ENCODE results near the gene ADH1A.
"Not testable (repeated sequence)": the region's sequence is repeated elsewhere in the genome, so short reads cannot be mapped to it uniquely, and the experiment has no call there.

The ADH1A gene

DNA sequence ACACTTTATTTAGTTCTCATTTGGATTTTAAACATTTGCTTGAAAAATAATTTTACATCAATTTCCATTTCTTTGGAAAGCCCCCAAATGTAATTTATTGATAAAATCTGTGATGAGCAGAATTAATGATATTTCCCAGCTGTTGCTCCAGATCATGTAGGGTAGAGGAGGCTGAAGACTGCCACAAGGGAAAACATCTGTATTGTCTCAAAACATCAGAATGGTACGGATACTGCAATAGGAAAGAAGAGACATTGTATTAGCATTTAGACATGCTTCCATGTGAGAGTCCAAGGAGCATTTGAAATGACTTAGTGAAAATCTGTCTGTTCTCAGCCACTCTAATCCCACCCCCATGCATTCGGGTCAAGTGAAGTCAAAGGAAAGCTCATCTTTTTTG, 14.4 kb downstream of the ADH1A start:
- no peak for DNase-seq

DNA sequence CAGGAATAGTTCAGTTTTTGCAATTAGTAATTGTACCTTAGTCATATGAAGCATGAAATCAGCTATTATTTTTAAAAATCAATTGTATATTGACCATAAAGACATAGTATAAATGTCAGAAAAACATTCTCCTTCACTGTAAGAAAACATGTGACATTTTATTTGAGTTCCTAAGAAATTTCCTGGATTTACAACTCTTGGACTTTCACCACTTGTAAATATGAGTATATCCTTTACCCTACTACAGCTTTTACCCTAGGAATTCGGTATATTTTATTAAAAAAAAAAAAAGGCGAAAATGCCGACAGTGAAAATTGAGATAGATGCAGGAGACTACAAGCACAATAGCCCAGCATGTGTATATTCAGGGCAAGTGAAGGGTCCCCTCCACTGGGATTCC, 14.9 kb downstream of the ADH1A start:
- no peak for DNase-seq

DNA sequence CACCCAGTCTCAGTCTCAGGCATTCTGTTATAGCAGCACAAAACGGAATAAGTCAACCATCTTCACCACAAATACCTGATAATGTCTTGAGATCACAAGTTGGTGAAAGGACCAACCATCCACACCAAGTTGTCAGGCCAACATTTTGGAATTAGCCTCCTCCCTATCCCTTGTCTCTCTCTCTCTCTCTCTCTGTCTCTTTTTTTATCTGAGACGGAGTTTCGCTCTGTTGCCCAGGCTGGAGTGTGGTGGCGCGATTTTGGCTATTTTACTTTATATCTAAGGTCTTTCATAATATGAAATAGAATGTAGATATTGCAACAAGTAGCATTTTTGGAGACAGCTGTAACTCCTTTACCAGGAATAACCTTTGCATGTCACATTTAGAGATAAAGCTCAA, 15.7 kb downstream of the ADH1A start:
- DNase-seq = no peak

DNA sequence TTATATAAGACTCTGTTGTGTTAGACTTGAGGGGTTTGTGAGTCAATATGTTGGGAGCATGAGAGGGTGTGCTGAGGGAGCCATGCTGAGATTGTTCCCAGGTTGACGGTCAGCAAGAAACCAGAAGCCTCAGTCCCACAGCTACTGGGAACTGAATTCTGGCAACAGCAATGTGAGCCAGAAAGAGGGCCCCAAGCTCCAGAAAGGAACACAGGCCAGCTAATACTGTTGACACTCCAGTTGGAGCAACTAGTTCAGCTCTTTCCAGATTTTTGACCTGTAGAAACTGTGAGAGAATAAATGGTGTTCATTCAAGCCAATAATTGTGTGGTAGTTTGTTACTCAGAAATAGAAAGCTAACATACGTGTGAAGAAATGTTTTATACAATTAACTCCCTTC, 17.1 kb downstream of the ADH1A start:
- no peak for DNase-seq

DNA sequence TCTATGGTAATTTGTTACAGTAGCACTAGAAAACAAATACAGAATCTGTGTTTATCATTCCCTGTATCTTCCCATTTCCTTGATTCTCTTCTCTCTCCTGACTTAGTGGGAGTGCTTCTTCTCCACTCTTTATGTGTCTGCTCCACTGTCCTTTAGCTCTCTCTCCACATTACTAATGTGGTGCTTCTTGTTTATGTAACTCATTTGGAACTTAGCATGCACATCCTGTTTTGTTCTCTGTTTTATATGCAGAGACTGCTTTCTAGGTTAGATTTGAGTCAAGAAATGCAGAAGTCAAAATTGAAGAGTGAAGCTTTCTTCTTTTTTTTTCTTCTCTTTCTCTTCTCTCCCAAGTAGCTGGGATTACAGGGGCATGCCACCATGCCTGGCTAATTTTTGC, 25.9 kb downstream of the ADH1A start:
- no peak for DNase-seq

DNA sequence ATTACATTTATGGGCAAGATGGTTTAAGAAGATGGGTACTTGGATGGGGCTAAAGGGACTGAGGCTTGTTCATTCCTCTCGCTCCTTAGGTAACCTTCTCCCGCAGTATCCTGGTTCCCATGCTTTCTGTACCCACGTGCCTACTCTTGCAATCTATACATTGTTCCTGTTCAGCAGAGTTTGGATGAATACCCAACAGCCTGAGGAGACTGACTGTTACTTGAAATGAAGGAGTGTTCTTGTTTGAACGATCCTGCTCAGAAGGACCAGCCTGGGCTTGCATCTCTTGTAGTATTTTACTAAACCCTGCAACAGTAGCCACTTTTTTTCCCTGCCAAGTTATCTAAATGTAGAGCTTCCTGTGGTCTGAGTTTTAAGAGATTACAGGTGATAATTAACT, 38.0 kb downstream of the ADH1A start:
- no peak for DNase-seq

DNA sequence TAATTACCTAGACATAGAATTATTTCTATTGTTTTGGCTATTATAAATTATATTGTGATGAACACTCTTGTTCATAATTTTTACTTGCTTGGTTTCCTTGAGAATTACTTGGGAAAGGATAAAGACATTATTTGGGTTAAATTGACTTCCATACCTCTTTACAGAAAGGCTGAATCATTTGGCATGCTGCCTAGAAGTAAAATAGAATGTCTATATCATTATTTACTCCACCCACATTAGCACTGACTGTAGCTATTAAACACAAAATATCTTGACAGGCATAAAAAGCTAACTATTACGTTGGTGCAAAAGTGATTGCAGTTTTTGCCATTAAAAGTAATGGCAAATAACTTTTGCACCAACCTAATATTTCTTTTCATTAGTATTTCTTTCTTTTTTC, 42.1 kb downstream of the ADH1A start:
- DNase-seq = no peak

DNA sequence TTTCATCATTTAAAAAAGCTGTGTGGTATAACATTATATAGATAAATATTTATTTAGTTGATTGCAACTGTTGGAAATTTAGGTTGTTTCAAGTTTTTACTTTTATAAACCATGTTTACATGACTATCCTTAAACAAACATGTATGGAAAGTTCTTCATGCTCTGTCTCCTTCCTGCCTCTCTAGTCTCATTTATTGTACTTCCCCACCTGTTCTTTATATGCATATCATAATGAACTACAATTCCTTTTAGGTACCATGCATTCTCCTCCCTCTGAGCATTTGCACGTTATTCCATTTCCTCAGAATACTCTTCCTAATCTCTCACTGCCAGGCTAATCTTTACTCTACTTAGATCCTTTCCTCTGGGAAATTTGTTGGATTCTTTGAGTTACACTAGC, 54.8 kb downstream of the ADH1A start:
- no peak for DNase-seq

DNA sequence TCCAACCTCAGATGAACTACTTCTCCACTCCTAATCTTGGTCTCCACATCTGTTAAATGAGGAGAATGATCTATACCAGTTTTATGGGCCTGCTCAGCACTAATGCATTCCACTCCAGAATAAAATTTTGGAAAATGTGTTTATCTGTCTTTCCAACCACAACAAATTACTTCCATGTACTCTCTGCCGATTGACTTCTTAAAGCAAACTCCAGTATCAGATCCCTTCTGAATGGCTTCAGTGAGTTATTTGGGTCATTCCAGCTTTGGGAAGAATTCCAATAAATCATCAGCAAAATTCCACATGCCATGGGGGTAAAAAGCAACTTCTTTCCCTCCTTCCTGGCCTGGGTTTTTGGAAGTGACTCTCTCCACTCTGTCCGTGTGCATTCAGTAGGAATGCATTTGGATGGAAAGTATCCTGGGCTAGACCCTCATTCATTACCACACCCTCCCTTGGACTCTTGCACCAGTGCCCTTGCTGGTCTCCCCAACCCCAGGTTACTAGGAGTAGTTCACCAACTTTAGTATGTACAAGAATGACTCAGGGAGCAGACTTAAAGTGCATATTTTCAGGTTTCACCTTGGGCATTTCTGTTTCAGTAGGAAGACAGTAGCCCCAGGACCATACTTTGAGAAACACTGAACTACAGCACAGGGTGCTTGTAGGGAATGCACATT, 56.3 kb downstream of the ADH1A start:
- no peak for DNase-seq

DNA sequence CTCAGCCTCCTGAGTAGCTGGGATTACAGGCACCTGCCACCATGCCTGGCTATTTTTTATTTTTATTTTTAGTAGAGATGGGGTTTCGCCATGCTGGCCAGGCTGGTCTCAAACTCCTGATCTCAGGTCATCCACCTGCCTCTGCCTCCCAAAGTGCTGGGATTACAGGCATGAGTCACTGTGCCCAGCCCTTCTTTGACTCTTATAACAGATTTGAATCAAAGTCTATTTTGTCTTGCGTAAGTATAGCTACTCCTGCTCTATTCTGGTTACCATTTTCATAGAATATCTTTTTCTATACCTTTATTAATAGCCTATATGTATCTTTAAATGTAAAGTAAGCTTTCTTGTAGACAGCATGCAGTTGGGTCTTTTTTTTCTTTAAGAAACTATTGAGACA, 57.4 kb downstream of the ADH1A start:
- not testable (repeated sequence) for DNase-seq

DNA sequence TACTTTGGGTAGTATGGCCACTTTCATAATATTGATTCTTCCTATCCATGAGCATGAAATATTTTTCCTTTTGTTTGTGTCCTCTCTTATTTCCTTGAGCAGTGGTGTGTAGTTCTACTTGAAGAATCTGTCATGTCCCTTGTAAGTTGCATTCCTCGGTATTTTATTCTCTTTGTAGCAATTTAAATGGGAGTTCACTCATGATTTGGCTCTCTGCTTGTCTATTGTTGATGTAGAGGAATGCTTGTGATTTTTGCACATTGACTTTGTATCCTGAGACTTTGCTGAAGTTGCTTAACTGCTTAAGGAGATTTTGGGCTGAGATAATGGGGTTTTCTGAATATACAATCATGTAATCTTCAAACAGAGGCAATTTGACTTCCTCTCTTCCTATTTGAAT, 62.1 kb downstream of the ADH1A start:
- not testable (repeated sequence) for DNase-seq

DNA sequence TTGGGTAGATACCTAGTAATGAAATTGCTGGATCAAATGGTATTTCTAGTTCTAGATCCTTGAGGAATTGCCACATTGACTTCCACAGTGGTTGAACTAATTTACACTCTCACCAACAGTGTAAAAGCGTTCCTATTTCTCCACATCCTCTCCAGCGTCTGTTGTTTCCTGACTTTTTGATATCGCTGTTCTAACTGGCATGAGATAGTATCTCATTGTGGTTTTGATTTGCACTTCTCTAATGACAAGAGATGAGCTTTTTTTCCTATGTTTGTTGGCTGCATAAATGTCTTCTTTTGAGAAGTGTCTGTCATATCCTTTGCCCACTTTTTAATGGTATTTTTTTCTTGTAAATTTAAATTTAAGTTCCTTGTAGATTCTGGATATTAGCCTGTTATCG, 63.1 kb downstream of the ADH1A start:
- DNase-seq = not testable (repeated sequence)
